Astrocyte of the spinal cord (primary cell): ENCODE results near the gene SSBP3.
"Not testable (repeated sequence)": the region's sequence is repeated elsewhere in the genome, so short reads cannot be mapped to it uniquely, and the experiment has no call there.

Source experiments
- DNase-seq: peaks from one replicate; pipeline ENCODE4 v3.0.0; 2011; ENCODE audit warnings: low read depth, low spot score
- H3K4me3 ChIP-seq: 2 replicates; pipeline ENCODE4 v1.5.1; 2011; ENCODE audit warnings: low read depth, mild to moderate bottlenecking, low read length, moderate library complexity
- CTCF ChIP-seq: IDR thresholded peaks from 2 replicates; pipeline ENCODE4 v1.5.1; 2012; ENCODE audit warnings: low read depth, mild to moderate bottlenecking, low read length, inconsistent platforms
- in situ Hi-C: cut with HindIII; loops from 2 replicates; pipeline ENCODE4 v1.10.0; 2017; ENCODE audit warnings: low sequenced_read_pairs

The SSBP3 gene

GRCh38 chr1:54406339-54407153 is at the start of gene SSBP3:
Gene SSBP3 (minus strand): TSS chr1:54406394.
- peak; percentile 94 for DNase-seq
- TF ChIP-seq CTCF, result no peak
- H3K4me3 ChIP-seq, result peak within 1 kb of the TSS; percentile 67
- in situ Hi-C loops, result no loop called here

- TF ChIP-seq CTCF, result no peak
- no peak for DNase-seq
- H3K4me3 ChIP-seq, result no peak overlapping the region
- in situ Hi-C loops, result no loop called here
These were observed 47.3 kb upstream of the SSBP3 start for GRCh38 chr1:54453509-54453908.

- no peak for DNase-seq
- in situ Hi-C loops, result no loop called here
- no peak overlapping the region for H3K4me3 ChIP-seq
- TF ChIP-seq CTCF, result no peak
These were observed 46.8 kb upstream of the SSBP3 start for GRCh38 chr1:54453022-54453421.

- DNase-seq, in situ Hi-C loops, H3K4me3 ChIP-seq: not testable (repeated sequence)
These were observed 43.2 kb upstream of the SSBP3 start for GRCh38 chr1:54449431-54449830.

- H3K4me3 ChIP-seq, DNase-seq, in situ Hi-C loops: not testable (repeated sequence)
These were observed 42.6 kb upstream of the SSBP3 start for GRCh38 chr1:54448801-54449200.

GRCh38 chr1:54447081-54447480 is 40.9 kb upstream of the SSBP3 start:
- in situ Hi-C loops, H3K4me3 ChIP-seq, DNase-seq: not testable (repeated sequence)

- DNase-seq, result no peak
- no peak for TF ChIP-seq CTCF
- no peak overlapping the region for H3K4me3 ChIP-seq
- in situ Hi-C loops, result no loop called here
These were observed 36.0 kb upstream of the SSBP3 start for GRCh38 chr1:54442185-54442584.

GRCh38 chr1:54439550-54440223 is 33.5 kb upstream of the SSBP3 start:
- no peak for DNase-seq
- no peak overlapping the region for H3K4me3 ChIP-seq
- in situ Hi-C loops, result no loop called here
- no peak for TF ChIP-seq CTCF
